HG02973 (cell line): ENCODE data around the gene TMPRSS13.

ENCODE experiments used
- ATAC-seq: cut with Tn5 transposase; IDR thresholded peaks from one replicate; pipeline ENCODE4 v1.9.1; 2021; ENCODE audit warnings: moderate library complexity; ENCODE audit not compliant: unreplicated experiment

The TMPRSS13 gene

GRCh38 chr11:117857734-117858414 lies 71.3 kb downstream of the TMPRSS13 start:
- no peak for ATAC-seq

GRCh38 chr11:117855912-117856651 lies 73.1 kb downstream of the TMPRSS13 start:
- ATAC-seq = no peak

GRCh38 chr11:117855186-117855845 lies 73.9 kb downstream of the TMPRSS13 start:
- no peak for ATAC-seq

GRCh38 chr11:117852309-117852708 lies 76.9 kb downstream of the TMPRSS13 start:
- ATAC-seq = no peak

GRCh38 chr11:117851852-117852251 lies 77.3 kb downstream of the TMPRSS13 start:
- no peak for ATAC-seq

- no peak for ATAC-seq
These were observed 78.1 kb downstream of the TMPRSS13 start for GRCh38 chr11:117851106-117851505.
